Measurements from ENCODE around the gene CD44. TPM values are rescaled to one million over a fixed set of nuclear protein-coding genes. Genes with fewer than 3 reads are reported as not detected.

Gene CD44
- total RNA-seq, 3 donors from 2014 or later: 105 to 154 (median 136) TPM

- intact Hi-C loops (cut with DNase I, micrococcal nuclease): no loop called here
- no peak for DNase-seq
- no peaks in the 10 kb centered on the region for H3K4me1 ChIP-seq (ENCODE audit: low read depth)
- ATAC-seq: no peak
- H3K4me3 ChIP-seq: no peak overlapping the region
- TF ChIP-seq CTCF (IDR thresholded peaks at IDR 0.05): no peak
- no peaks in the 10 kb centered on the region for H3K36me3 ChIP-seq (ENCODE audit: low read depth)
- H3K9me3 ChIP-seq: no peaks in the 10 kb centered on the region
These were observed 29.9 kb upstream of the CD44 start for GRCh38 chr11:35109041-35109440.

GRCh38 chr11:35109827-35110226, 29.1 kb upstream of the CD44 start:
- Histone ChIP-seq H3K4me3 (no peak overlapping the region), H3K9me3 (no peaks in the 10 kb centered on the region), H3K4me1 (ENCODE audit: low read depth) (no peaks in the 10 kb centered on the region), H3K36me3 (ENCODE audit: low read depth) (no peaks in the 10 kb centered on the region)
- DNase-seq (no peak), ATAC-seq (no peak)
- TF ChIP-seq CTCF (IDR thresholded peaks at IDR 0.05): no peak
- intact Hi-C loops (cut with DNase I, micrococcal nuclease): no loop called here

- peak in 1 of 3 donors; percentile 42 for DNase-seq
These were observed 27.6 kb upstream of the CD44 start for GRCh38 chr11:35111161-35112055.

GRCh38 chr11:35112056-35112845, 26.7 kb upstream of the CD44 start:
- no peak for TF ChIP-seq CTCF (IDR thresholded peaks at IDR 0.05)
- intact Hi-C loops (cut with DNase I, micrococcal nuclease): no loop called here
- DNase-seq (no peak), ATAC-seq (no peak)
- Histone ChIP-seq H3K9me3 (no peaks in the 10 kb centered on the region), H3K36me3 (ENCODE audit: low read depth) (no peaks in the 10 kb centered on the region), H3K4me1 (ENCODE audit: low read depth) (peaks cover 4% of the 10 kb centered on the region), H3K4me3 (no peak overlapping the region)

More at GRCh38 chr11:35111161-35112055, 27.6 kb upstream of the CD44 start:
- intact Hi-C loops (cut with DNase I, micrococcal nuclease): no loop called here
- no peaks in the 10 kb centered on the region for H3K36me3 ChIP-seq (ENCODE audit: low read depth)
- no peak overlapping the region for H3K4me3 ChIP-seq
- H3K4me1 ChIP-seq (ENCODE audit: low read depth): no peaks in the 10 kb centered on the region
- TF ChIP-seq CTCF (IDR thresholded peaks at IDR 0.05): no peak
- peak; percentile 87 for ATAC-seq
- no peaks in the 10 kb centered on the region for H3K9me3 ChIP-seq

- DNase-seq: no peak
- intact Hi-C loops (cut with DNase I, micrococcal nuclease): no loop called here
- no peak for ATAC-seq
- Histone ChIP-seq H3K4me1 (ENCODE audit: low read depth) (peaks cover 4% of the 10 kb centered on the region), H3K9me3 (no peaks in the 10 kb centered on the region), H3K36me3 (ENCODE audit: low read depth) (no peaks in the 10 kb centered on the region), H3K4me3 (no peak overlapping the region)
- TF ChIP-seq CTCF (IDR thresholded peaks at IDR 0.05): no peak
These were observed 26.2 kb upstream of the CD44 start for GRCh38 chr11:35112846-35113105.

Data from mucosa of descending colon (tissue), 3 donors.